HepG2 (cell line): Measurements from ENCODE around the gene CSNK1D. TPM values are rescaled to one million over a fixed set of nuclear protein-coding genes. Genes with fewer than 3 reads are reported as not detected.
A peak's percentile ranks its signal among the peaks of the same experiment; 100 is the strongest.

Source experiments
- ARID2 ChIP-seq: sonication (generic); formaldehyde crosslinking; IDR thresholded peaks from 2 replicates; pipeline ENCODE4 v1.8.1; 2022; ENCODE audit warnings: mild to moderate bottlenecking, missing genetic modification reagents, borderline replicate concordance
- FOXA3 ChIP-seq: IDR thresholded peaks from 2 replicates; pipeline ENCODE4 v1.6.1; 2016; ENCODE audit warnings: missing genetic modification reagents, missing compliant biosample characterization
- FOXK2 ChIP-seq: fragments of 450-650 bp; IDR thresholded peaks from 2 replicates; pipeline ENCODE4 v1.6.1; 2016
- GTF2F1 ChIP-seq: fragments of 150-350 bp; IDR thresholded peaks from 2 replicates; pipeline ENCODE4 v1.6.1; 2014; ENCODE audit warnings: low read length
- NR0B2 ChIP-seq: sonication (generic); formaldehyde crosslinking; IDR thresholded peaks from 2 replicates; pipeline ENCODE4 v1.4.0; 2020; ENCODE audit warnings: mild to moderate bottlenecking, missing genetic modification reagents
- RFXANK ChIP-seq: IDR thresholded peaks from 2 replicates; pipeline ENCODE4 v1.6.1; 2016
- SRSF4 ChIP-seq: fragments of 200-400 bp; formaldehyde crosslinking; IDR thresholded peaks from one replicate; pipeline ENCODE4 v1.6.1; 2018; ENCODE audit warnings: mild to moderate bottlenecking, low read depth, low read length, moderate library complexity; ENCODE audit not compliant: poor library complexity, severe bottlenecking
- TOPORS ChIP-seq: sonication (generic); formaldehyde crosslinking; IDR thresholded peaks from 2 replicates; pipeline ENCODE4 v1.8.0; 2023; ENCODE audit warnings: mild to moderate bottlenecking, missing genetic modification reagents
- YEATS4 ChIP-seq: sonication (generic); formaldehyde crosslinking; IDR thresholded peaks from 2 replicates; pipeline ENCODE4 v1.4.0; 2020; ENCODE audit warnings: missing genetic modification reagents, borderline replicate concordance
- ZBTB42 ChIP-seq: sonication (generic); formaldehyde crosslinking; IDR thresholded peaks from 2 replicates; pipeline ENCODE4 v1.5.0; 2020; ENCODE audit warnings: mild to moderate bottlenecking, missing genetic modification reagents
- ZFP36 ChIP-seq: fragments of 150-350 bp; IDR thresholded peaks from 2 replicates; pipeline ENCODE4 v1.6.1; 2018; ENCODE audit warnings: borderline replicate concordance, low read length, low read depth; ENCODE audit not compliant: partially characterized antibody
- ZFP36L2 ChIP-seq: sonication (generic); formaldehyde crosslinking; IDR thresholded peaks from 2 replicates; pipeline ENCODE4 v1.4.0; 2020; ENCODE audit warnings: missing genetic modification reagents
- ZNF143 ChIP-seq: sonication (generic); formaldehyde crosslinking; IDR thresholded peaks from 2 replicates; pipeline ENCODE4 v1.4.0; 2020; ENCODE audit warnings: missing genetic modification reagents
- ZNF292 ChIP-seq: sonication (generic); formaldehyde crosslinking; IDR thresholded peaks from 2 replicates; pipeline ENCODE4 v1.8.1; 2022; ENCODE audit warnings: mild to moderate bottlenecking, low read depth, missing genetic modification reagents, borderline replicate concordance
- ZNF709 ChIP-seq: sonication (generic); formaldehyde crosslinking; IDR thresholded peaks from 2 replicates; pipeline ENCODE4 v1.5.0; 2020; ENCODE audit warnings: mild to moderate bottlenecking, missing genetic modification reagents
- polyA plus RNA-seq, 8 experiments: library from polyadenylated mRNA; depleted of rRNA in 3 of 8; stranded (reverse) in 7 of 8; unstranded in 1 of 8; fragments of >200 nt; fragmentation: Illumina TruSeq in 4 of 8; extraction: Trizol in 4 of 8; gene quantifications; 2 replicates each; pipeline versions ENCODE4 v1.2.1 to v1.2.3, GENCODE V29; 2011 to 2016; ENCODE audit warnings: low read depth in 4 of 8, missing spikeins in 1 of 8, mixed read lengths in 1 of 8; ENCODE audit not compliant: insufficient read depth in 1 of 8
- total RNA-seq, 5 experiments: library from RNA; depleted of rRNA; stranded (reverse); fragments of >200 nt; fragmentation: Illumina TruSeq; extraction: Trizol; gene quantifications; 2 replicates each; pipeline ENCODE4 v1.2.3, GENCODE V29; 2016; ENCODE audit warnings: low read depth in 1 of 5
- TF ChIP-seq, protein P1 (sequence below): sonication (generic); formaldehyde crosslinking; IDR thresholded peaks from 2 replicates; pipeline ENCODE4 v1.9.0; 2021; ENCODE audit warnings: missing genetic modification reagents, borderline replicate concordance
- TF ChIP-seq, protein P2 (sequence below): sonication (generic); formaldehyde crosslinking; IDR thresholded peaks from 2 replicates; pipeline ENCODE4 v1.4.0; 2020; ENCODE audit warnings: mild to moderate bottlenecking, missing genetic modification reagents
- TF ChIP-seq, protein P3 (sequence below): sonication (generic); formaldehyde crosslinking; IDR thresholded peaks from 2 replicates; pipeline ENCODE4 v1.4.0; 2020; ENCODE audit warnings: missing genetic modification reagents
- TF ChIP-seq, protein P4 (sequence below): sonication (generic); formaldehyde crosslinking; IDR thresholded peaks from 2 replicates; pipeline ENCODE4 v1.9.0; 2021; ENCODE audit warnings: missing genetic modification reagents, borderline replicate concordance
- TF ChIP-seq, protein P5 (sequence below): sonication (generic); formaldehyde crosslinking; IDR thresholded peaks from 2 replicates; pipeline ENCODE4 v1.4.0; 2020; ENCODE audit warnings: mild to moderate bottlenecking, missing genetic modification reagents

CSNK1D gene
- total and polyA plus RNA-seq, 2 of the 13 experiments (the other 11 are each of a cell fraction or from before 2014, with no cell fraction given), result 31.5 to 128 TPM

DNA sequence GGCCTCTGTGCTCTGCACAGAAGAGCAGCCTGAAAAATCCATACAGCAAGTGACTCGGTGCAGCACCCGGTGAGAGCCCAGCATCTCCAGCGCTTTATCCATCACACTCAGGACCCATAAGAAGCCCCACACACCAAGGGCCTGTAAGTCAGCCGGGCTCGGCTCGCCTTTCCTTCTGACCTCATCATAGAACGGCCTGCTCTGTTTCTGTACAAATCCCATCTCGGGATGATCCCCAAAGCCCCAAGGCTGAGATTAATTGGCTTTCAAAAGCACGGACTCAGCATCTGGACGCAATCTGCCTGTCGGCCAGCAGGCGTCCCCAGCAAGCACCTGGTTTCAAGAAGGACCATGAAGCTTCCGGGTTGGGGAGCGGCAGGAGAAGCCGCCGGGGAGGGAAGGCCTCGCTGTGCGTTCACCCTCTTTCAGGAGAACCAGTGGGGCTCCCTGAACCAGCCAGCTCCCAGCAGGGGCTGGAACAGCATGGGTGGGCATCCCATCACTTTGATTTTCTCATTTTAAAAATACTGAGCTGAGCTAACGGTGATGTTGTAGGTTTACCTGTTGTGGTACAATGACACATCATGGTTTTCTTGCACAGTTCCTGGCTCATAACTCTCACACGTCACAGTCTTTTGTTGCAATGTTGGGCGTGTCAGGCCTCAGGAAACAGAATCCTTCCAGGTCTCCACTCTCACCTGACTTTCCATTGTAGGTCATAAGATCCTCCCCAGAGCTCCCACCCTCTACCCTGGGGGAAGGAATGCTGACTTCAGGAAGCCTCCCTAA lies 67.6 kb downstream of the CSNK1D start (continued):
- TF ChIP-seq, protein P1, sequence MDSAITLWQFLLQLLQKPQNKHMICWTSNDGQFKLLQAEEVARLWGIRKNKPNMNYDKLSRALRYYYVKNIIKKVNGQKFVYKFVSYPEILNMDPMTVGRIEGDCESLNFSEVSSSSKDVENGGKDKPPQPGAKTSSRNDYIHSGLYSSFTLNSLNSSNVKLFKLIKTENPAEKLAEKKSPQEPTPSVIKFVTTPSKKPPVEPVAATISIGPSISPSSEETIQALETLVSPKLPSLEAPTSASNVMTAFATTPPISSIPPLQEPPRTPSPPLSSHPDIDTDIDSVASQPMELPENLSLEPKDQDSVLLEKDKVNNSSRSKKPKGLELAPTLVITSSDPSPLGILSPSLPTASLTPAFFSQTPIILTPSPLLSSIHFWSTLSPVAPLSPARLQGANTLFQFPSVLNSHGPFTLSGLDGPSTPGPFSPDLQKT (CRISPR knock-in tag), result no peak
- TF ChIP-seq ZFP36L2 (CRISPR knock-in tag), result no peak
- TF ChIP-seq SRSF4, result no peak
- TF ChIP-seq, protein P2, sequence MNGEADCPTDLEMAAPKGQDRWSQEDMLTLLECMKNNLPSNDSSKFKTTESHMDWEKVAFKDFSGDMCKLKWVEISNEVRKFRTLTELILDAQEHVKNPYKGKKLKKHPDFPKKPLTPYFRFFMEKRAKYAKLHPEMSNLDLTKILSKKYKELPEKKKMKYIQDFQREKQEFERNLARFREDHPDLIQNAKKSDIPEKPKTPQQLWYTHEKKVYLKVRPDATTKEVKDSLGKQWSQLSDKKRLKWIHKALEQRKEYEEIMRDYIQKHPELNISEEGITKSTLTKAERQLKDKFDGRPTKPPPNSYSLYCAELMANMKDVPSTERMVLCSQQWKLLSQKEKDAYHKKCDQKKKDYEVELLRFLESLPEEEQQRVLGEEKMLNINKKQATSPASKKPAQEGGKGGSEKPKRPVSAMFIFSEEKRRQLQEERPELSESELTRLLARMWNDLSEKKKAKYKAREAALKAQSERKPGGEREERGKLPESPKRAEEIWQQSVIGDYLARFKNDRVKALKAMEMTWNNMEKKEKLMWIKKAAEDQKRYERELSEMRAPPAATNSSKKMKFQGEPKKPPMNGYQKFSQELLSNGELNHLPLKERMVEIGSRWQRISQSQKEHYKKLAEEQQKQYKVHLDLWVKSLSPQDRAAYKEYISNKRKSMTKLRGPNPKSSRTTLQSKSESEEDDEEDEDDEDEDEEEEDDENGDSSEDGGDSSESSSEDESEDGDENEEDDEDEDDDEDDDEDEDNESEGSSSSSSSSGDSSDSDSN, result no peak
- no peak for TF ChIP-seq ARID2 (CRISPR knock-in tag)
- no peak for TF ChIP-seq FOXK2
- TF ChIP-seq, protein P3, sequence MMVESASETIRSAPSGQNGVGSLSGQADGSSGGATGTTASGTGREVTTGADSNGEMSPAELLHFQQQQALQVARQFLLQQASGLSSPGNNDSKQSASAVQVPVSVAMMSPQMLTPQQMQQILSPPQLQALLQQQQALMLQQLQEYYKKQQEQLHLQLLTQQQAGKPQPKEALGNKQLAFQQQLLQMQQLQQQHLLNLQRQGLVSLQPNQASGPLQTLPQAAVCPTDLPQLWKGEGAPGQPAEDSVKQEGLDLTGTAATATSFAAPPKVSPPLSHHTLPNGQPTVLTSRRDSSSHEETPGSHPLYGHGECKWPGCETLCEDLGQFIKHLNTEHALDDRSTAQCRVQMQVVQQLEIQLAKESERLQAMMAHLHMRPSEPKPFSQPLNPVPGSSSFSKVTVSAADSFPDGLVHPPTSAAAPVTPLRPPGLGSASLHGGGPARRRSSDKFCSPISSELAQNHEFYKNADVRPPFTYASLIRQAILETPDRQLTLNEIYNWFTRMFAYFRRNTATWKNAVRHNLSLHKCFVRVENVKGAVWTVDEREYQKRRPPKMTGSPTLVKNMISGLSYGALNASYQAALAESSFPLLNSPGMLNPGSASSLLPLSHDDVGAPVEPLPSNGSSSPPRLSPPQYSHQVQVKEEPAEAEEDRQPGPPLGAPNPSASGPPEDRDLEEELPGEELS (CRISPR knock-in tag), result no peak
- TF ChIP-seq GTF2F1, result no peak
- TF ChIP-seq FOXA3, result peak; percentile 62; the same call in 1 of the 2 replicates
- no peak for TF ChIP-seq ZFP36
- peak; percentile 67; the same call in 1 of the 2 replicates for TF ChIP-seq RFXANK (CRISPR knock-in tag)
- TF ChIP-seq TOPORS (CRISPR knock-in tag), result no peak
- TF ChIP-seq ZNF143 (CRISPR knock-in tag), result no peak
- TF ChIP-seq YEATS4 (CRISPR knock-in tag), result 0 out of 2 replicates have a peak, but pooled peaks have one; percentile 22
- no peak for TF ChIP-seq ZNF709
- TF ChIP-seq, protein P4, sequence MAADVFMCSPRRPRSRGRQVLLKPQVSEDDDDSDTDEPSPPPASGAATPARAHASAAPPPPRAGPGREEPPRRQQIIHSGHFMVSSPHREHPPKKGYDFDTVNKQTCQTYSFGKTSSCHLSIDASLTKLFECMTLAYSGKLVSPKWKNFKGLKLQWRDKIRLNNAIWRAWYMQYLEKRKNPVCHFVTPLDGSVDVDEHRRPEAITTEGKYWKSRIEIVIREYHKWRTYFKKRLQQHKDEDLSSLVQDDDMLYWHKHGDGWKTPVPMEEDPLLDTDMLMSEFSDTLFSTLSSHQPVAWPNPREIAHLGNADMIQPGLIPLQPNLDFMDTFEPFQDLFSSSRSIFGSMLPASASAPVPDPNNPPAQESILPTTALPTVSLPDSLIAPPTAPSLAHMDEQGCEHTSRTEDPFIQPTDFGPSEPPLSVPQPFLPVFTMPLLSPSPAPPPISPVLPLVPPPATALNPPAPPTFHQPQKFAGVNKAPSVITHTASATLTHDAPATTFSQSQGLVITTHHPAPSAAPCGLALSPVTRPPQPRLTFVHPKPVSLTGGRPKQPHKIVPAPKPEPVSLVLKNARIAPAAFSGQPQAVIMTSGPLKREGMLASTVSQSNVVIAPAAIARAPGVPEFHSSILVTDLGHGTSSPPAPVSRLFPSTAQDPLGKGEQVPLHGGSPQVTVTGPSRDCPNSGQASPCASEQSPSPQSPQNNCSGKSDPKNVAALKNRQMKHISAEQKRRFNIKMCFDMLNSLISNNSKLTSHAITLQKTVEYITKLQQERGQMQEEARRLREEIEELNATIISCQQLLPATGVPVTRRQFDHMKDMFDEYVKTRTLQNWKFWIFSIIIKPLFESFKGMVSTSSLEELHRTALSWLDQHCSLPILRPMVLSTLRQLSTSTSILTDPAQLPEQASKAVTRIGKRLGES, result no peak
- TF ChIP-seq NR0B2 (CRISPR knock-in tag), result no peak
- TF ChIP-seq, protein P5, sequence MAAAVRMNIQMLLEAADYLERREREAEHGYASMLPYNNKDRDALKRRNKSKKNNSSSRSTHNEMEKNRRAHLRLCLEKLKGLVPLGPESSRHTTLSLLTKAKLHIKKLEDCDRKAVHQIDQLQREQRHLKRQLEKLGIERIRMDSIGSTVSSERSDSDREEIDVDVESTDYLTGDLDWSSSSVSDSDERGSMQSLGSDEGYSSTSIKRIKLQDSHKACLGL (CRISPR knock-in tag), result no peak
- TF ChIP-seq ZNF292, result no peak
- TF ChIP-seq ZBTB42, result peak; percentile 81; the same call in 1 of the 2 replicates
